Hepatocyte (in vitro differentiated cells): ENCODE data around the gene DLGAP3.

Experiments used
- CTCF ChIP-seq: fragments of 200-600 bp; sonication (generic); IDR thresholded peaks from 2 replicates; pipeline ENCODE4 v1.5.1; 2016; ENCODE audit warnings: antibody characterized with exemption, mild to moderate bottlenecking; ENCODE audit not compliant: poor library complexity
- EZH2 ChIP-seq: fragments of 200-600 bp; sonication (generic); IDR thresholded peaks from 2 replicates; pipeline ENCODE4 v1.6.1; 2016; ENCODE audit warnings: antibody characterized with exemption, mild to moderate bottlenecking, borderline replicate concordance

DNA sequence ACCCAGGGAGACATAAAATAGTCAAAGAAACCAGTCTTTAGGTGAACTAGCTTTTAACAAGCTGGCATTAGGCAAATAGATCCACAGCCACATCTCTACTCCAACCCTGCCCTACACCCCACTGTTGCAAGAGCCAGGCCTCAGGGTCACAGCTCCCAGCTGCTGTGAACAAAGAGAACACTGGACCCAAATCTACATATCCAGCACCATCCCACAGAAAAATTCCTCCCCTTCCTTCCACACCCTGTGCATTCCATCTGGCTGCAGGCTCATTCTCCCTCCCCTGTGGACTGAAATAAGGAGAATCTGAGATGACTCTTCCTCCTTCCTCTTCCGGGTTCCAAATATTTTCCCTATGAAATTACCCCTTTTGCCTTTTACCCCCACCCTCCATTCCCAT, 23.2 kb downstream of the DLGAP3 start:
- TF ChIP-seq CTCF (no peak), EZH2 (no peak)
